ENCODE measurements around the gene PDILT. TPM values are rescaled to one million over a fixed set of nuclear protein-coding genes. Genes with fewer than 3 reads are reported as not detected.

The PDILT gene
- total and polyA plus RNA-seq, 9 donors: not detected

DNA sequence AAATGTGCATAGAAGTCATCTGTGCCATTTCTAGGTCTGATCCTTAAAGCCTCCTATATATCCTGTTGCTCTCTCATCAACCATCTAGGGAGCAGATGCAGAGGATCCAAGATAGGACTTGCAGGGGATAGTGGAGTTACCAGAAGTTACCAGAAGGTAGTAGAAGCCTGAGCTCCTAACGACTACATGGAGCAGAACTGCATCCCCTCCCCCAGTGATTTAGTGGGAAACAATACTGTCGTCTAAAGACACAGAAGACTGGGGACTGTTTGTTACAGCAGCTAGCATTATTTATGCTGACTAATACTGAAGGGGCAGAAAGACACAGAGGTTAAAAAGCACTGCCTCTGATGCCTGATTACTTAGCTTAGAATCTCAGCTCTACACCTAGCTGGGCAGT is 93.0 kb downstream of the PDILT start:
- no peak for DNase-seq
- Histone ChIP-seq H3K27ac (no peak overlapping the region), H3K36me3 (no peaks in the 10 kb centered on the region), H3K4me3 (no peak overlapping the region), H3K27me3 (no peaks in the 10 kb centered on the region), H3K4me1 (ENCODE audit: insufficient read depth) (no peaks in the 10 kb centered on the region), H3K9me3 (no peaks in the 10 kb centered on the region)
- intact Hi-C loops (cut with DNase I): no loop called here
- 58 to 78% (median 60%) methylated on average over 2 of the region's 2 CpGs for WGBS, 3 donors
- no peak for TF ChIP-seq POLR2A (IDR thresholded peaks at IDR 0.05)
- TF ChIP-seq, protein P1, sequence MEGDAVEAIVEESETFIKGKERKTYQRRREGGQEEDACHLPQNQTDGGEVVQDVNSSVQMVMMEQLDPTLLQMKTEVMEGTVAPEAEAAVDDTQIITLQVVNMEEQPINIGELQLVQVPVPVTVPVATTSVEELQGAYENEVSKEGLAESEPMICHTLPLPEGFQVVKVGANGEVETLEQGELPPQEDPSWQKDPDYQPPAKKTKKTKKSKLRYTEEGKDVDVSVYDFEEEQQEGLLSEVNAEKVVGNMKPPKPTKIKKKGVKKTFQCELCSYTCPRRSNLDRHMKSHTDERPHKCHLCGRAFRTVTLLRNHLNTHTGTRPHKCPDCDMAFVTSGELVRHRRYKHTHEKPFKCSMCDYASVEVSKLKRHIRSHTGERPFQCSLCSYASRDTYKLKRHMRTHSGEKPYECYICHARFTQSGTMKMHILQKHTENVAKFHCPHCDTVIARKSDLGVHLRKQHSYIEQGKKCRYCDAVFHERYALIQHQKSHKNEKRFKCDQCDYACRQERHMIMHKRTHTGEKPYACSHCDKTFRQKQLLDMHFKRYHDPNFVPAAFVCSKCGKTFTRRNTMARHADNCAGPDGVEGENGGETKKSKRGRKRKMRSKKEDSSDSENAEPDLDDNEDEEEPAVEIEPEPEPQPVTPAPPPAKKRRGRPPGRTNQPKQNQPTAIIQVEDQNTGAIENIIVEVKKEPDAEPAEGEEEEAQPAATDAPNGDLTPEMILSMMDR (IDR thresholded peaks at IDR 0.05): no peak
- TF ChIP-seq EP300 (IDR thresholded peaks at IDR 0.05): no peak

GRCh38 chr16:20310421-20311395 is 93.8 kb downstream of the PDILT start:
- 79 to 86% (median 81%) methylated on average over 11 of the region's 11 CpGs for WGBS, 3 donors
- Histone ChIP-seq H3K27me3 (no peaks in the 10 kb centered on the region), H3K9me3 (no peaks in the 10 kb centered on the region), H3K4me3 (no peak overlapping the region), H3K36me3 (no peaks in the 10 kb centered on the region), H3K27ac (no peak overlapping the region), H3K4me1 (ENCODE audit: insufficient read depth) (no peaks in the 10 kb centered on the region)
- intact Hi-C loops (cut with DNase I): no loop called here
- DNase-seq: no peak
- TF ChIP-seq EP300 (IDR thresholded peaks at IDR 0.05): no peak
- TF ChIP-seq, protein P1 (IDR thresholded peaks at IDR 0.05): no peak

DNA sequence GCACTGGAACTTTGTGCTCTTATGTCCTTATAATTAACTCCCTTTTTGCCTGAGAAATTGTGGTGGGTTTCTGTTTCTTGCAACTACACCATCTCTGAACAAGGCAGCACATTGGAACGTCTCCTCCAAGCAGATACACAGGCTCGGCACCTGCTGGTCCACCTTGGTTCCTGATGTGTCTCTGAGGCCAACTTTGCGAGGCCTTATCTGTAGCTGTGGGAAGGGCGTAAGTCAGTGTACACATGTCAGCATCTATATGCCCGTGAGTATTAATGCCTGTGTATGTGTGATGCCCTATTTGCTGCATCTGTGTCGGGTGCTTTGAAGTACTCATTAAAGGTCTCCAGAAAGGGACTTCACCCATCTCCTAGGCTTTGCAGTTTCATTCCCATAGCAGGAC is 94.8 kb downstream of the PDILT start:
- H3K27ac ChIP-seq: no peak overlapping the region
- H3K4me1 ChIP-seq (ENCODE audit: insufficient read depth): no peaks in the 10 kb centered on the region
- DNase-seq: no peak
- H3K36me3 ChIP-seq: no peaks in the 10 kb centered on the region
- TF ChIP-seq EP300 (IDR thresholded peaks at IDR 0.05): no peak
- TF ChIP-seq, protein P1 (IDR thresholded peaks at IDR 0.05): no peak
- TF ChIP-seq POLR2A (IDR thresholded peaks at IDR 0.05): no peak
- intact Hi-C loops (cut with DNase I): no loop called here
- no peak overlapping the region for H3K4me3 ChIP-seq
- WGBS, 3 donors: 77 to 88% (median 78%) methylated on average over 6 of the region's 6 CpGs
- no peaks in the 10 kb centered on the region for H3K27me3 ChIP-seq
- H3K9me3 ChIP-seq: no peaks in the 10 kb centered on the region

Other genes with a start within 250 kb of the PDILT start
- 10 to 100 TPM in 2 of 7 donors, 1 to 10 TPM in 1, under 1 TPM in 2, not detected in 2; 0.30 to 21.0 (median 2.0) TPM for gene GP2, start 77.2 kb downstream of the PDILT start, total RNA-seq
- not detected for gene GP2, start 77.2 kb downstream of the PDILT start, polyA plus RNA-seq
- not detected for gene UMOD, start 52.0 kb downstream of the PDILT start, total RNA-seq
- gene UMOD, start 52.0 kb downstream of the PDILT start, polyA plus RNA-seq: not detected
- gene ACSM5, start 4.8 kb upstream of the PDILT start, total RNA-seq: 1 to 10 TPM in 3 of 7 donors, under 1 TPM in 4; 0.24 to 2.2 (median 0.92) TPM
- 1 to 10 TPM; 1.4 to 1.8 TPM for gene ACSM5, start 4.8 kb upstream of the PDILT start, polyA plus RNA-seq
- under 1 TPM in 2 of 7 donors, not detected in 5; 0.50 to 0.54 TPM for gene ACSM2A, start 46.8 kb upstream of the PDILT start, total RNA-seq
- gene ACSM2A, start 46.8 kb upstream of the PDILT start, polyA plus RNA-seq: under 1 TPM; 0.05 to 0.10 TPM
- gene ACSM2B, start 171.6 kb upstream of the PDILT start, total RNA-seq: under 1 TPM in 3 of 7 donors, not detected in 4; 0.33 to 0.95 (median 0.52) TPM
- gene ACSM2B, start 171.6 kb upstream of the PDILT start, polyA plus RNA-seq: under 1 TPM; 0.08 to 0.27 TPM